SH-SY5Y (cell line): ENCODE results near the gene AOAH.

Source experiments
- GATA2 ChIP-seq: IDR thresholded peaks from 2 replicates; pipeline ENCODE4 v1.6.1; 2011; ENCODE audit warnings: mild to moderate bottlenecking, low read depth, low read length
- GATA3 ChIP-seq: IDR thresholded peaks from 2 replicates; pipeline ENCODE4 v1.6.1; 2011; ENCODE audit warnings: low read depth, mild to moderate bottlenecking, low read length, moderate library complexity

DNA sequence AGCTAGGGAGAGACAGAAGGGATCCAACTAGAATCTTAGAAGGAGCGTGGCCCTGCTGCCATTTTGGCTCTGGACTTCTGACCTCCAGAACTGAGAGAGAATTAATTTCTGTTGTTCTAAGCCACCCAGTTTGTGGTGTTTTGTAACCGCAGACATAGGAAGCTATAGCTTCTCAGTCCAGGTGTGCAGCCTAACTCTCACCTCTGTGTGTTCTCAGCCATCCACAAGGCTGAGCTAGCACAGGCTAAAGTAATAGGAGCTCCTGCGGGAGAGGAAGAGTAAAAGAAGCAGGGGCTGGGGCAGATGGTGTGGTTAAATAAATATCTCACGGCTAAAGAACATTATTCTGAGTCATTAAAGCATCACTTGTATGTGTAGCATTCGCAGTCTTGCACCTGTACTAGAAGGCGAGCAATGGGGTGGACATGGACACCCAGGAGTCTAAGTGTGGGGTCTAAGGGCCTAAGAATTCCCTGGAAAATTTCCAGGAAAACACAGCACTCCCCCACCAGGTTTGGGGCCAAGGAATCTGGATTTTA, 94.1 kb downstream of the AOAH start:
- TF ChIP-seq GATA3 (no peak), GATA2 (no peak)
